Neutrophil (primary cell): ENCODE results near the gene LHFPL4.

Experiments
- H3K27ac ChIP-seq: fragments of 200-600 bp; sonication (generic); 2 replicates; pipeline ENCODE4 v1.5.1; 2016; ENCODE audit warnings: mild to moderate bottlenecking, moderate library complexity
- H3K27me3 ChIP-seq: fragments of 200-600 bp; sonication (generic); 2 replicates; pipeline ENCODE4 v1.6.0; 2016; ENCODE audit warnings: mild to moderate bottlenecking
- H3K36me3 ChIP-seq: fragments of 200-600 bp; sonication (generic); 2 replicates; pipeline ENCODE4 v1.5.1; 2017
- H3K4me1 ChIP-seq, 2 experiments: fragments of 200-600 bp in 1 of 2; sonication (generic) in 1 of 2; 1 replicate in 1 of 2; 2 replicates in 1 of 2; pipeline versions ENCODE4 v1.5.1 to v1.6.1; 2013 to 2016; ENCODE audit warnings: low read depth in 1 of 2, low read length in 1 of 2, mild to moderate bottlenecking in 1 of 2, moderate library complexity in 1 of 2; ENCODE audit not compliant: control insufficient read depth in 1 of 2, insufficient read depth in 1 of 2
- H3K4me3 ChIP-seq, 2 experiments: fragments of 200-600 bp in 1 of 2; sonication (generic) in 1 of 2; 1 replicate in 1 of 2; 2 replicates in 1 of 2; pipeline ENCODE4 v1.5.1; 2013 to 2016; ENCODE audit warnings: low read depth in 1 of 2, low read length in 1 of 2, mild to moderate bottlenecking in 1 of 2, moderate library complexity in 1 of 2
- H3K9me3 ChIP-seq: fragments of 200-600 bp; sonication (generic); 2 replicates; pipeline ENCODE4 v1.5.1; 2016
- CTCF ChIP-seq: fragments of 200-600 bp; sonication (generic); IDR thresholded peaks from 2 replicates; pipeline ENCODE4 v1.5.1; 2016; ENCODE audit warnings: antibody characterized with exemption

The LHFPL4 gene

DNA sequence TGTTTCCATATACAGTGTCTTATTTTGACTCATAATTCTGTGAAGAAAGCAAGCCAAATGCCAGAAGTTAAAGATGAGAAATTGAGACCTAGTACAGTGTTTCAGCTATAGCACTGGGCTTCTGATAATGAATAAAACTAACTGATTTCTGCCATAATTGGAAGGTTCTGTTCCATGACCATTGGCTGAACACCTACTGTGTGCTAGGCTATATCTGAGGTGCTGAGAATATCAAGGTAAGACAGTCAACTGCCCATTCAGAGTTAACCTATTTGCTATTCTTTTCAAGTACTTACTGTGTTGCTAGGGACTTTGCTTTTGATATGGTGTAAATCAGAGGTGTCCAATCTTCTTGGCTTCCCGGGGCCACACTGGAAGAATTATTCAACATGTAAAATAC is 73.4 kb downstream of the LHFPL4 start:
- no peaks in the 10 kb centered on the region for H3K4me1 ChIP-seq
- TF ChIP-seq CTCF = no peak
- no peaks in the 10 kb centered on the region for H3K27me3 ChIP-seq
- no peaks in the 10 kb centered on the region for H3K9me3 ChIP-seq
- H3K27ac ChIP-seq = no peak overlapping the region
- peaks cover 80% of the 10 kb centered on the region for H3K36me3 ChIP-seq
- no peak overlapping the region for H3K4me3 ChIP-seq

DNA sequence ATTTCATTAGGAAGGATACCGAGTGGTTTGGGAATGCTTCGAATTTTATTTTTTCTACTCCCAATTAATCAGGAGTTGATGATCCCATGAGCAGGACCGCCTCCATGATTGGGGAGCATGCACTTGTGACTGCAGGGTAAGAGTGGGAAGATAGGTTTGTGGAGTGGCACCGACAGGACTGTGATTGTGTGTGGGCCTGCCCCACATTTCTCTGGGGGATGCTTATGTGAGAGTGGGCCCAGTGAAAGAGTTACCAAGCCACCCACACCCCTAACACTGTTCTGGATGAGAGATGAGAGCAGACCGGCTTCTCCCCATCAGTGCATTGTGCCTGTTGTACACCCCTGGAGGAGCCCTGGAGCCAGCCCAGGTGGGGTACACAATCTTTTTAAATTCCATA is 76.7 kb downstream of the LHFPL4 start:
- Histone ChIP-seq H3K4me1 (no peaks in the 10 kb centered on the region), H3K4me3 (no peak overlapping the region), H3K36me3 (peaks cover 99% of the 10 kb centered on the region), H3K27me3 (no peaks in the 10 kb centered on the region), H3K9me3 (no peaks in the 10 kb centered on the region), H3K27ac (no peak overlapping the region)
- TF ChIP-seq CTCF = no peak

- Histone ChIP-seq H3K4me3 (no peak overlapping the region), H3K9me3 (no peaks in the 10 kb centered on the region), H3K36me3 (peaks cover 100% of the 10 kb centered on the region), H3K27ac (no peak overlapping the region), H3K4me1 (no peaks in the 10 kb centered on the region), H3K27me3 (no peaks in the 10 kb centered on the region)
- TF ChIP-seq CTCF = no peak
Measured at GRCh38 chr3:9474482-9474881, 79.1 kb downstream of the LHFPL4 start.

GRCh38 chr3:9473496-9474065 is 80.0 kb downstream of the LHFPL4 start:
- TF ChIP-seq CTCF = no peak
- H3K4me3 ChIP-seq = no peak overlapping the region
- peaks cover 100% of the 10 kb centered on the region for H3K36me3 ChIP-seq
- no peaks in the 10 kb centered on the region for H3K4me1 ChIP-seq
- H3K27ac ChIP-seq = no peak overlapping the region
- no peaks in the 10 kb centered on the region for H3K27me3 ChIP-seq
- H3K9me3 ChIP-seq = no peaks in the 10 kb centered on the region

DNA sequence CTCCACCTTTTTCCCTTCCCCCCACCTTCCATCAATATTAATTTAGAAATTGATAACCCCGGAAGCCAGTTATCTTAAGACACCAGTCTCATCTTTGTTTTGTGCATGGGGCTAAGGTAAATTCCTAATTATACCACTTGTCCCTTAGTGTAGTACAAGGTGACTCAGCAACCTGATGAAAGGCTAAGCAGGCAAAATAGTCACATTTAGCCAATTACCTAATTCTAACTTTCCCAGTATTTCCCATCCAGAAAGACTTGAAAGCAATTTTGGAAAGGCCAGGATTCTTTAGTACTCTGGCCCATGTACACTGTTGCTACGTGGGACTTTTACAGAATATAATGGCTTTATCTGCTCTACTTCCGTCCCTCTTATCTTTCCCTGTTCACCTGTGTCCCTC is 83.6 kb downstream of the LHFPL4 start:
- Histone ChIP-seq H3K27ac (no peak overlapping the region), H3K27me3 (no peaks in the 10 kb centered on the region), H3K9me3 (no peaks in the 10 kb centered on the region), H3K36me3 (peaks cover 100% of the 10 kb centered on the region), H3K4me3 (no peak overlapping the region), H3K4me1 (no peaks in the 10 kb centered on the region)
- no peak for TF ChIP-seq CTCF

DNA sequence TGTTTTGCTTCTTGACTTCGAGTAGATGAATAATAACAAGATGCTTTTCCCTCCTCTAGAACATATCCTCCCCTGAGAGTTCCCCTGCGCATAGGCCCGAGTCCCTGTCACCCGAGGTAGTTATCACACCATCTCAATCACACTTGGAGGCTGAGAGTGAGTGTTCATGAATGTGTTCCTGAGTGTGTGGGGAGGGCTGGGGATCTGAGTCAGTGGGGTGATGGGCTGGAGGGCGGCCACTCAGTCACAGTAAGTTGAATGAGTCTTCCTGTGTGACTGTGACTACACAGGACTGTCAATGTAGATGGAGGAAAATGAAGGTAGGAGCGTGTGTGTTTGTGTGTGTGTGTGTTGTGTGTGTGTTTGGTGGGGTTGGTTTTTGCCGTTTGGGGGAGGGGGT is 85.2 kb downstream of the LHFPL4 start:
- no peaks in the 10 kb centered on the region for H3K4me1 ChIP-seq
- TF ChIP-seq CTCF = no peak
- H3K36me3 ChIP-seq = peaks cover 100% of the 10 kb centered on the region
- H3K4me3 ChIP-seq = no peak overlapping the region
- H3K27me3 ChIP-seq = no peaks in the 10 kb centered on the region
- no peak overlapping the region for H3K27ac ChIP-seq
- H3K9me3 ChIP-seq = no peaks in the 10 kb centered on the region
